Ishikawa (cell line): ENCODE measurements around the gene STX10.

Experiments
- CEBPB ChIP-seq: IDR thresholded peaks from 2 replicates; pipeline ENCODE4 v1.6.1; 2012
- CREB1 ChIP-seq: IDR thresholded peaks from 2 replicates; pipeline ENCODE4 v1.6.1; 2012; ENCODE audit warnings: low read depth
- EP300 ChIP-seq: IDR thresholded peaks from 2 replicates; pipeline ENCODE4 v1.6.1; 2012; ENCODE audit warnings: borderline replicate concordance
- TAF1 ChIP-seq: IDR thresholded peaks from 2 replicates; pipeline ENCODE4 v1.6.1; 2012; ENCODE audit warnings: low read depth, mild to moderate bottlenecking
- TCF12 ChIP-seq: IDR thresholded peaks from 2 replicates; pipeline ENCODE4 v1.6.1; 2012; ENCODE audit warnings: low read depth

DNA sequence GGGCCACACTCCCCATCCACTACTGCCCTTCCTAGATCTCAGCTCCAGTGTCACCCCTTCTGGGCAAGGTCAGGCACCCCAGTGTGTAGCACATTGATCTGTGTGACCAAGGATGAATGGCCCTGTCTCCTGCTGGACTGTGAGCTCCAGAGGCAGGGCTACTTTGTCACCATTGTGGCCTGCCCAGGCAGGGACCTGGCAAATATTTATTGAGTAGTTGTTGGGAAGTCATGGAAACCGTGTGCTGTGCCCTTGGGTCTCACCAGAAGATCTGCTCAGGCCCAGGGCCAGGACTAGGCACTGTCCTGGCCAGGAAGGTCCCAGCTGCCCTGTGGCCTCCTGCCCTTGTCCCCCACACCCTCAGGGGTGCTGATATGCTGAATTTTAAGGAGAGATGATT, 21.6 kb downstream of the STX10 start:
- TF ChIP-seq TCF12 (no peak), EP300 (no peak), CEBPB (no peak), CREB1 (no peak), TAF1 (no peak)
